Esophagus muscularis mucosa (tissue), 3 donors: ENCODE data around the gene DDX39A.

Source experiments
- CTCF ChIP-seq, 3 experiments: fragments of 200-600 bp in 2 of 3; fragments of 450-650 bp in 1 of 3; sonication (generic) in 2 of 3; IDR thresholded peaks; one replicate each; pipeline ENCODE4 v1.5.1; 2017 to 2019; ENCODE audit warnings: antibody characterized with exemption in 3 of 3, mild to moderate bottlenecking in 2 of 3, moderate library complexity in 1 of 3
- POLR2A ChIP-seq: fragments of 450-650 bp; IDR thresholded peaks from one replicate; pipeline ENCODE4 v1.6.1; 2017; ENCODE audit warnings: antibody characterized with exemption, moderate library complexity, mild to moderate bottlenecking, low read depth
- POLR2AphosphoS5 ChIP-seq, 2 donors: sonication (generic); formaldehyde crosslinking; IDR thresholded peaks; one replicate each; pipeline ENCODE4 v1.6.1; 2017; ENCODE audit warnings: antibody characterized with exemption in 2 of 2

GRCh38 chr19:14381689-14382474 lies 37.3 kb downstream of the DDX39A start:
- TF ChIP-seq CTCF (IDR thresholded peaks at IDR 0.05) (no peak), POLR2AphosphoS5 (IDR thresholded peaks at IDR 0.05) (peak in 1 of 2 donors; percentile 17), POLR2A (no peak)
